IPS DF 19.7 (cell line): ENCODE measurements around the gene STRIP2.
"Not testable (repeated sequence)": the region's sequence is repeated elsewhere in the genome, so short reads cannot be mapped to it uniquely, and the experiment has no call there.

Experiments
- DNase-seq: peaks from one replicate; pipeline ENCODE4 v3.0.0-alpha.2; 2013; ENCODE audit warnings: low read depth, low spot score

The STRIP2 gene

GRCh38 chr7:129433847-129434674, at the start of gene STRIP2:
TSS of gene STRIP2 (plus strand) at chr7:129434432. CDS start at chr7:129434473, 41 bp downstream.
- DNase-seq: peak; percentile 60

GRCh38 chr7:129385116-129385515, 49.1 kb upstream of the STRIP2 start:
- DNase-seq: no peak

GRCh38 chr7:129385598-129385997, 48.6 kb upstream of the STRIP2 start:
- no peak for DNase-seq

- no peak for DNase-seq
Measured at GRCh38 chr7:129386506-129386905, 47.7 kb upstream of the STRIP2 start.

- no peak for DNase-seq
Measured at GRCh38 chr7:129387537-129387936, 46.7 kb upstream of the STRIP2 start.

GRCh38 chr7:129388333-129389098, 45.7 kb upstream of the STRIP2 start:
- no peak for DNase-seq

GRCh38 chr7:129389829-129390228, 44.4 kb upstream of the STRIP2 start:
- no peak for DNase-seq

GRCh38 chr7:129390314-129390713, 43.9 kb upstream of the STRIP2 start:
- DNase-seq: no peak

GRCh38 chr7:129391546-129392171, 42.6 kb upstream of the STRIP2 start:
- no peak for DNase-seq

- DNase-seq: no peak
Measured at GRCh38 chr7:129393255-129393654, 41.0 kb upstream of the STRIP2 start.

- DNase-seq: no peak
Measured at GRCh38 chr7:129394101-129394500, 40.1 kb upstream of the STRIP2 start.

GRCh38 chr7:129394982-129395914, 39.0 kb upstream of the STRIP2 start:
- no peak for DNase-seq

GRCh38 chr7:129401228-129401966, 32.8 kb upstream of the STRIP2 start:
- DNase-seq: no peak

- no peak for DNase-seq
Measured at GRCh38 chr7:129401967-129402860, 32.0 kb upstream of the STRIP2 start.

- no peak for DNase-seq
Measured at GRCh38 chr7:129405527-129405926, 28.7 kb upstream of the STRIP2 start.

GRCh38 chr7:129410238-129410637, 24.0 kb upstream of the STRIP2 start:
- DNase-seq: not testable (repeated sequence)

- DNase-seq: no peak
Measured at GRCh38 chr7:129412501-129412900, 21.7 kb upstream of the STRIP2 start.

- DNase-seq: no peak
Measured at GRCh38 chr7:129417073-129417472, 17.2 kb upstream of the STRIP2 start.

GRCh38 chr7:129421717-129422250, 12.4 kb upstream of the STRIP2 start:
- no peak for DNase-seq
